ENCODE results near the gene NEGR1.

DNA sequence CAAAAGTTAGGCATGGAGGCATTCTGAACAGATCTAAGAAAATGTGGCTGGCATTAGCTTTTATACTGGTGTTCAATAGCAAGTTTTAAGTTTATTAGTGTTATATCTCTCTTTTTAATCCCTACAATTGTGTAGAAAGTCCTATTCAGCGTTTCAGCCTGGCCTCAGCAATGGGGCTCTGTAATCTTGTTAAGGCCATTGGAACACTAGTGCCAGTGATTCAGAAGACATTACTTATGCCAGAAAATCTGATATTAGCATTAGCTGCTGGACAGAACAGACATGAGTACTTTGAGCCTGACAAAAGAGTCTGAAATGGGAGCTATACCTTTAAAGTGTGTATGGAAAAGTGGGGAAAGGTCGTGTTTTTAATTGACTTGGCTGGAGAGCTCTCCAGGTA is 167.0 kb downstream of the NEGR1 start:
- TF ChIP-seq, protein P1, sequence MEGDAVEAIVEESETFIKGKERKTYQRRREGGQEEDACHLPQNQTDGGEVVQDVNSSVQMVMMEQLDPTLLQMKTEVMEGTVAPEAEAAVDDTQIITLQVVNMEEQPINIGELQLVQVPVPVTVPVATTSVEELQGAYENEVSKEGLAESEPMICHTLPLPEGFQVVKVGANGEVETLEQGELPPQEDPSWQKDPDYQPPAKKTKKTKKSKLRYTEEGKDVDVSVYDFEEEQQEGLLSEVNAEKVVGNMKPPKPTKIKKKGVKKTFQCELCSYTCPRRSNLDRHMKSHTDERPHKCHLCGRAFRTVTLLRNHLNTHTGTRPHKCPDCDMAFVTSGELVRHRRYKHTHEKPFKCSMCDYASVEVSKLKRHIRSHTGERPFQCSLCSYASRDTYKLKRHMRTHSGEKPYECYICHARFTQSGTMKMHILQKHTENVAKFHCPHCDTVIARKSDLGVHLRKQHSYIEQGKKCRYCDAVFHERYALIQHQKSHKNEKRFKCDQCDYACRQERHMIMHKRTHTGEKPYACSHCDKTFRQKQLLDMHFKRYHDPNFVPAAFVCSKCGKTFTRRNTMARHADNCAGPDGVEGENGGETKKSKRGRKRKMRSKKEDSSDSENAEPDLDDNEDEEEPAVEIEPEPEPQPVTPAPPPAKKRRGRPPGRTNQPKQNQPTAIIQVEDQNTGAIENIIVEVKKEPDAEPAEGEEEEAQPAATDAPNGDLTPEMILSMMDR (IDR thresholded peaks at IDR 0.05) = no peak
- TF ChIP-seq POLR2A (IDR thresholded peaks at IDR 0.05) = no peak

Measured in Peyer's patch (tissue), 4 donors.